GM18498 (cell line): ENCODE data around the gene CD8B2.
"Not testable (repeated sequence)": the region's sequence is repeated elsewhere in the genome, so short reads cannot be mapped to it uniquely, and the experiment has no call there.

ENCODE experiments used
- ATAC-seq: cut with Tn5 transposase; IDR thresholded peaks from one replicate; pipeline ENCODE4 v1.9.1; 2021; ENCODE audit warnings: mild to moderate bottlenecking, moderate library complexity; ENCODE audit not compliant: unreplicated experiment

CD8B2 gene

GRCh38 chr2:106511476-106511901 is 24.3 kb downstream of the CD8B2 start:
- ATAC-seq = not testable (repeated sequence)

DNA sequence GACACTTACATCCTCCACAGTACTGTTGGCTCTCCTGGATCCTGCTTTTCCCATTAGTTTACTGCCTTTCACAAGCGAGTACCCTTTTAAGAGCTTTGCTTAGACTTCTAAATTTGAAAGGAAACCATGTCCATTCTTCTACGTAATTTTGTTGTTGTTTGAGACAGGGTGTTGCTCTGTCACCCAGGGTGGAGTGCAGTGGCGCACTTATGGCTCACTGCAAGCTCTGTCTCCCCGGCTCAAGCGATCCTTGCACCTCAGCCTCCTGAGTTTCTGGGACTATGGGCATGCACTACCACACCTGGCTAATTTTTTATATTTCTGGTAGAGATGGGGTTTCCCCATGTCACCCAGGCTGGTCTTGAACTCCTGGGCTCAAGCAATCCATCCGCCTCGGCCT is 24.8 kb downstream of the CD8B2 start:
- not testable (repeated sequence) for ATAC-seq

GRCh38 chr2:106513391-106513790 is 26.2 kb downstream of the CD8B2 start:
- not testable (repeated sequence) for ATAC-seq

- not testable (repeated sequence) for ATAC-seq
Observed at GRCh38 chr2:106514827-106515226, 27.7 kb downstream of the CD8B2 start.

- no peak for ATAC-seq
Observed at GRCh38 chr2:106516436-106516835, 29.3 kb downstream of the CD8B2 start.

GRCh38 chr2:106516864-106517263 is 29.7 kb downstream of the CD8B2 start:
- no peak for ATAC-seq

GRCh38 chr2:106517329-106517728 is 30.2 kb downstream of the CD8B2 start:
- no peak for ATAC-seq

DNA sequence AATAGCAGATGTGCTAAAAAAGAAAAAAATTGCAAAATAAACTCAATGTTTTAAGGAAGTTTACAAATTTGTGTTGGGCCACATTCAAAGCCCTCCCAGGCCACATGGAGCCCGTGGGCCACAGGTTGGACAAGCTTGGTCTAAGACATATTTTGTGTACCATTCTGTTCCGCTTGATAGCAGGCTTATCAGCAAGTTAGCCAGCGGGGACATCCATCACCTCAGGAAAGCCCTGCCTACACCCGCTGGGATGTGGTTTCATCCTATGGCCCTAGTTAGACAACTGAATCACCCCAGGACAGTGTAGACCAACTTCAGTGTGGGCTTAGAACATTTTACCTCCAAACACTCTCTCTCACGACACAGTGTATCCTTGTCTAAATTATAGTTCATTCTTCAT is 32.6 kb downstream of the CD8B2 start:
- ATAC-seq = no peak

DNA sequence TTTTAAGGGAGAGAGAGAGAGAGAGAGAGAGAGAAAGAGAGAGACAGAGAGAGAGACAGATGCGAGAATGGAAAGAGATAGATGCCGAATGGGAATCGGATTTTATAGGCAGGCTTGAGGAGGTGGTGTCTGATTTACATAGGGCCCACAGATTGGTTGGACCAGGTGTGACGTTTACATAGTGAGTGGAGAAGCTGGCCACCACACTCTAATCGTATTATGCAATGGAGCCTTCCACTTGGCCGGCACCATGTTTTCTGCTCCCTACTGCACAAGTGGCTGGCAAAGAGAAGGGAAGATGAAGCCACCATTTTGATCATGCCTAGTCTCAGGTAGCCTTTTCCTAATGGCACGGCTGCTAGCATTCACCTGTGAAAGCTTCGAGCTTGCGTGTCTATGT is 33.9 kb downstream of the CD8B2 start:
- no peak for ATAC-seq

DNA sequence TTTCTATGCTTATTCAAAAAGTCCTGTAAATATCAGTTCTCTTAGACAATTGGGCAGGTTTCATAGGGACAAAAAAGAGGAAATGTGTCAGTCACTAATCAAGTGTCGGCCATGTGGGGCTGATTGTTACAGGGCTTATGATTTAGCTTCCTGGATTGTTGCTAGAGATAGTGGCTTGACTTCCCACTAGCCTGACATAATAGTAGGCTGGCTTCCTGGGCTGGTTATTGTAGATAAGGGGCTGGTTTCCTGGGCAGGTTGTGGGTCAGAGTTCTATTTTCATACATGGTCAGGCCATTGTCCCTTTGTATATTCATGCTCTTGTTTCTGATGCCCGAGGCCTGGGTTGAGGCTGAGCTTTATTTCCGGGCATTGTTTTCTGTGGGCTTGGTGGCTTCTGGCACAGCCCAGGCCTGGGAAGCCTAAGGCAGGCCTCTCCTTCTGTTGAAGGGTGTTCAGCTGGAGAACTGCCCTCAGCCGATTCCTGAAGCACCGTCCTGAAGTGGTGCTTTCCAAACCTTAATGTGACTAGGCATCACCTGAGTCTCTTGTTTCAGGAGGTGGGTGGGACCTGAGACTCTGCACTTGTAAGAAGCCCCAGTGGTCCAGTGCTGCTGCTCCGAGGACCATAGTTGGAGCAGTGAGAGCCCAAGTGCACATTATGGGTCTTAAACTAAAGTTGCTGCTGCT is 37.0 kb downstream of the CD8B2 start:
- no peak for ATAC-seq

GRCh38 chr2:106530866-106531265 is 43.7 kb downstream of the CD8B2 start:
- ATAC-seq = no peak

DNA sequence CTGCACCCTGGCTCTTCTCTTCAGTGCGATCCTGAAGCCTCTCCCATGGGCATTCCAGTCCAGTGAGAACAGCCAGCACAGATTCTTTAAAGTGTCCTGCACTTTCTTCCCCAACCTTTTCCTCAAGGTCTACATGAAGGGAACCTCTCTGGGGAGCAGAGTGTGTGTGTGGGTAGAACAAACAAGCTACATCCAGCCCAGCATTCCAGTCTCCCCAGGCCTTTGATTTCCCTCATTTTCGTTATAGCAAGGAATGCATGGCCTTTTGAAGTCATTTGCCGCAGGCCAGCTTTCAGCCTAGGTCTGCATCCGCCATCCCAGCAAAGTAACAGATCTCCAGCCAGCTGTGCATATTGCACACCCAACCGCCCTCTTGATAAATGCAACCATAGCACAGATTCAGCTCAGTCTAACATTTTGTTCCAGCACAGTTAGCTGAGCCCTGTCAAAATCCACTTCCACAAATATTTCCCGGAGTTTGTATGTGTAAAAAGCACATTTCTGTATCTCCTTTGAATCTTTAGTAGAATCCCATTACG is 44.6 kb downstream of the CD8B2 start:
- no peak for ATAC-seq

GRCh38 chr2:106532236-106532635 is 45.1 kb downstream of the CD8B2 start:
- ATAC-seq = no peak

DNA sequence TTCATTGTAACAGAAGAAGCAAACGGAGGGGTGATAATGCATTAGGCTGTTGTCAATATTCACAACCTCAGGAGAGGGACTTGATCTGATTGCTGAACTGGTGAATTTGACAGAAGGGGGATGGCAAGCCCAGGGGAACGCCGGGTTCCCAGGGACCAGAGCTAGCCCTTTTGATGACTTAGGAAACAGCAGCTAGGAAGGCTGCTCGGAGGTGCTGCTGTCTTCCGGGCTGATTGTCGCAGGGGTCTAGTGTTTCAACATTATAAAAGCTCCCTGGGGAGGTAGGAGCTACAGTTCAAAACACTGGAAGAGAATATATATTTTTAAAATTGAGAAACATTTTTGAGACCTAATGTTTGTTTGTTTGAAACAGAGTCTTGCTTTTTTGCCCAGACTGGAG is 47.3 kb downstream of the CD8B2 start:
- ATAC-seq = no peak

DNA sequence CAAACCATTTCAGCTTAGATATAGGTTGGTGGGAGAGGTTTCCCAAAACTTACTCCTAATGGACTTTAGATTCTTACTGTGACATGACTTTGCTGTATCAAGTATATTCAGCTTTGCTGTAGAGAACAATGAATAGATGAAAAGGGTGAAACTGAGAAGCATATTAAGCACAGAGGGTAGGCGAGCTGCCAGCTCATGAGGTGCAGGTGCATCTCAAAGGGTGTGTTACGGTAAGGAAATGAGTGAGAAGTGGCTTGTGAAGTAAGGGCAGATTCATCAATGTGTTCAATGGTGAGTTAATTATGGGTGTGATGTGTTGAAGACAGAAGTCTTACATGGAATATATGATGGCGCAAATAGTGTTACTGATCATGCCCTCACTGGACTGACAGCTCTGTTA is 49.3 kb downstream of the CD8B2 start:
- no peak for ATAC-seq

DNA sequence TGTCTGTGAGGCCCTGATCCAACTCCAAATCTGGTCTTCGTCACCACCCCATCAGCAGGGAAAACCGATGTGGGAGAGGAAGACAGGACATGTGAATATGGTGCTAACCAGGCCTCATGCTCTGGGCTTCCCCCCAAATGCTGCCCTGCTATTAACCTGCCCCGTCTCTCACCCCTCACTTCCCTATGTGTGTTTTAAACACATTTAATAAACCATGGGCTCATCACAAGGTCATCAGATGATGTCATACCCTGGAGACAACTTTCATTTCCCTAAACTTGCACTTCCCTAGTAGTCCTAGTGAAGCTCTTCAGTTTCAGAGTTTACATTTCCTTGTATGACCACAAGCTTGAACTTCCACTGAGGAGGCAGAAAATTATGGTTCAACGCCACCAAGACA is 49.9 kb downstream of the CD8B2 start:
- no peak for ATAC-seq

DNA sequence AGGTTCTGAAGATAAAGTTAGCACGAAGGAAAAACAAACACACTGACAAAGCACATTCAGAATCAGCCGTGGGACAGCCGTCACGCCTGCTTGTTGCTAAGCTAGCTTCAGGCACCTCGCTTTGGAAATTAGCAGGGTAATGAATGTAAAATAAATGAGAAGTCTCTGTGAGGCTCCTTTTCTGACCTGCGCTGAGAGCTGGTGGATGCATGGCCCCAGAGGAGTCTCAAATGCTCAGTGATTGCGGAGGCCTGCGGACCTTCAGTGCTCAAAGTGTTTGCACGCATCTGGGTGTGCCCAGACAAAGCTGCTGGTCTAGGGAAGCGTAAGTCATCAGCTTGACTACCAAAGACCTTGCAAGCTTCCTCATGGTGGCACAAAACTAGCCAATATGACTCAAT is 50.6 kb downstream of the CD8B2 start:
- no peak for ATAC-seq

DNA sequence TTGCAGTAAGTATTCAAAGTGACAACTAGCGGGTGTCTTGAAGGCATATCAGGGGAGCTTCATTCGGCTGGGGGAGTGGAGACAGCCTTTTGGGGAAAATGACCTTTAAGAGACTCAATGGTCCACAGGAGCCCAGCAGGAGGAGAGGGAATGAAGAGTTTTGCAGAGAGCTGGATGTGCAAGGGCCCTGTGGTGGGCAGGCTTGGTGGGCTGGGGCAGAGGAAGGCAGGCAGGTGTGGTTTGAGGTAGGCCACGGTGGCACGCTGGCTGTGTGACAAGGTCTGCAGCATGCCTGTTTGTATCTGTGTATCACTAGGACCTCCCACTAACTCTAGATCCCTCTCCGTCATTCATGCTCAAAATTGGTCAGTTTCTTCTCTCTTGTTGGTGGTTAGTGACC is 53.7 kb downstream of the CD8B2 start:
- ATAC-seq = no peak

DNA sequence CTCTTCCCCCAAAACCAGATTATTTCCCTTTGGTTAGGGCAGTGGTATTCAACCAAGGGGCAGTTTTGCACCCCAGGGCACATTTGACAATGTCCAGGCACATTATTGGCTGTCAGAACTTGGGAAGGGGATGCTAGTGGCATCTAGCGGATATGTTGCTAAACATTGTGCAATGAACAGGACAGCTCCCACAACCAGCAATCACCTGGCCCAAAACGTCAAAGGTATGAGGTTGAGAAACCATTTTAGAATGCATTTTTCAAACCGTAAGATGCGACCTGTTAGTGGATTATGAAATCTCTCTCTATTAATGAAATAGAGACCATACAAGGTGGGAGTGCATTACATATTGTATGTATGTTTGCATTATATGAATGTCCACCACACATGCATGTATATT is 54.2 kb downstream of the CD8B2 start:
- ATAC-seq = no peak

DNA sequence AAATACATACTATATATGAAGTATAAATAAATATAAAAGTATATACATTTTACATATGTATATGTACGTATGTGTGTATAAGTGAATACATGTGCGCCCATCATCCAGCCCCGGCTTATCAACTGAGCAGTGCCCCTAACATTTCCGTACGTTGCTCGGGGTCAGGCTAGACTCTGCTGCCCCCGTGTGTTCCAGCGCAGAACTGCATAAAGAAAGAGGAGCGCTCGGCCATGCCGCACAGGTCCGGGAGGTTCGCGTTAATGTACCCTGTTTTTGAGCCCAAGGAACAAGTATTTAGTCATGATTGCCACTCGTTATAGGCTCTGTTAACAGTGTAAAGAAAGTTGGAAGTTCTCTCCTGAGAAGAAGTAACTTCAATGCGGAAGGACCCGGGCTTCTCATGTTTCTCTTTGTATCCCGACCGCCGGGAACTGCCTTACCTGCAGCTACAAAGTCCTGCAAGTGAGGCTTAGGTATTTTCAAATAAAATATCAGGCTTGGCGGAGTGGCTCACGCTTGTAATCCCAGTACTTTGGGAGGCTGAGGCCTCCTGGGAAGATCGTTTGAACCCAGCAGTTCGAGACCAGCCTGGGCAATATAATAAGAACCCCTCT is 55.7 kb downstream of the CD8B2 start:
- peak; percentile 98 for ATAC-seq

DNA sequence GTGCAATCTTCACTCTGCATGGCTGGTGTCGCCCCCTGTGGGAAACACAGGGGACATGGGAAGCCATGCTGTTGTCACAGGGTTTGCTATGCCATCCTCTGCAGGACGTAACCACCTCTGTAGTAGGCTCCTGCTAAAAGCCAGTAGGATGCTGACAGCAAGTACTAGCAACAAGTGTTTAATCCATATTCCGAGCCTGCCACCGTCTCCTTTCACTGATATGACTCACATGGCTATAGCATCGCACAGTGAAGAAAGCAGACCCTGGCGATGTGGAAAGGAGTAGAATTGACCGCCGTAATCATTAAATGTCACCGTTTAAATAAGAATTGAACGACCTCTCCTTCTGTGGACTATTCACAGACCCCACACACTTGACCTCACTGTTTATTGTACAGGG is 57.8 kb downstream of the CD8B2 start:
- no peak for ATAC-seq

DNA sequence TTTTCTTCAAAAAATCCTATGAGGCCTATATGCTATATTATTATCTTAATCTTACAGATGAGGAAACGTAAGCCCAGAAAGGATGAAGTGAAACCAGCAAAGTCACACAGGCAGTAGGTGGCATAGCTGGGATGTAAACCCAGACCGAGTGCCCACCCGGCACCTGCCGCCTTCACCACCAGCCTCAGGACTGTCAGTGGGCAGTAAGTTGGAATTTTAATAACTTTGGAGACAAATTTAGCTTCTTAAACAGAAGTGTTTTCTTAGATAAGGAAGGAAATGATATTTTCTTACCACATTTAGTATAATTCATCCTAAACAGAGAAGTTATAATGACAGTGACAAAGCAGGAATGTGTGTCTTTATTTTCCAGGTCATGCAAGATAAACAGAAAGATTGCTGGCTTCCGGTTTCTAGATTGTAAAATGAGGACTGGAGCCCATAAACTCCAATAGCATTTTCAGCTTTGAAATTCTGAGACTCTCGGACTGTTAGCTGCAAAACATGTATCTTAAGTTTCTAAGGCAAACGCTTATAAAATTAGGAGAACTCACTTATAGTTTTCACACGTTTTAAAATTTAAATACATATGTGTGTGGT is 59.3 kb downstream of the CD8B2 start:
- no peak for ATAC-seq
